Neural cell (in vitro differentiated cells): ENCODE data around the gene BMP8B. TPM values are rescaled to one million over a fixed set of nuclear protein-coding genes. Genes with fewer than 3 reads are reported as not detected.

Experiments used
- H2AFZ ChIP-seq: fragments of 200-600, 300-800 bp; sonication (generic), shearing (Covaris generic); 2 replicates; pipeline ENCODE4 v1.6.0; 2014; ENCODE audit warnings: low read depth, mild to moderate bottlenecking, antibody characterized with exemption, low read length, moderate library complexity
- H3F3A ChIP-seq: fragments of 200-600 bp; shearing (Covaris generic); 2 replicates; pipeline ENCODE4 v1.6.1; 2016; ENCODE audit warnings: mild to moderate bottlenecking, moderate library complexity, mixed read lengths, antibody characterized with exemption, low read length; ENCODE audit not compliant: insufficient read depth, poor library complexity, severe bottlenecking
- H3K27ac ChIP-seq: fragments of 200-600, 300-800 bp; sonication (generic), shearing (Covaris generic); 2 replicates; pipeline ENCODE4 v1.5.1; 2014; ENCODE audit warnings: mild to moderate bottlenecking, low read length, moderate library complexity
- H3K27me3 ChIP-seq: fragments of 300-800, 200-600 bp; sonication (generic), shearing (Covaris generic); 2 replicates; pipeline ENCODE4 v1.6.0; 2014; ENCODE audit warnings: mild to moderate bottlenecking, low read depth, low read length, moderate library complexity; ENCODE audit not compliant: insufficient read depth
- H3K36me3 ChIP-seq: fragments of 300-800, 200-600 bp; sonication (generic), shearing (Covaris generic); 2 replicates; pipeline ENCODE4 v1.5.1; 2014; ENCODE audit warnings: mild to moderate bottlenecking, antibody characterized with exemption, low read length, moderate library complexity; ENCODE audit not compliant: insufficient read depth
- H3K4me2 ChIP-seq: fragments of 300-800, 200-600 bp; sonication (generic), shearing (Covaris generic); 2 replicates; pipeline ENCODE4 v1.6.0; 2014; ENCODE audit warnings: mild to moderate bottlenecking, low read length
- H3K4me3 ChIP-seq: fragments of 300-800, 200-600 bp; sonication (generic), shearing (Covaris generic); 2 replicates; pipeline ENCODE4 v1.5.1; 2014; ENCODE audit warnings: mild to moderate bottlenecking, low read length, moderate library complexity
- H3K79me2 ChIP-seq: fragments of 200-600 bp; shearing (Covaris generic); replicated peaks from 2 replicates; pipeline ENCODE4 v1.6.0; 2014; ENCODE audit warnings: mild to moderate bottlenecking, low read length, moderate library complexity; ENCODE audit not compliant: insufficient read depth
- H3K9ac ChIP-seq: fragments of 300-800, 200-600 bp; sonication (generic), shearing (Covaris generic); 2 replicates; pipeline ENCODE4 v1.6.1; 2016; ENCODE audit warnings: mild to moderate bottlenecking, low read length, mixed read lengths
- H3K9me2 ChIP-seq: fragments of 200-600 bp; shearing (Covaris generic); 2 replicates; pipeline ENCODE4 v1.6.1; 2016; ENCODE audit warnings: mild to moderate bottlenecking, low read length, mixed read lengths; ENCODE audit not compliant: insufficient read depth
- H3K9me3 ChIP-seq: fragments of 200-600, 300-800 bp; sonication (generic), shearing (Covaris generic); 2 replicates; pipeline ENCODE4 v1.6.1; 2016; ENCODE audit warnings: mild to moderate bottlenecking, mixed run types, low read length, moderate library complexity, mixed read lengths
- H4K20me1 ChIP-seq: fragments of 200-600 bp; shearing (Covaris generic); 2 replicates; pipeline ENCODE4 v1.6.1; 2016; ENCODE audit warnings: mild to moderate bottlenecking, mixed run types; ENCODE audit not compliant: insufficient read depth
- EP300 ChIP-seq: fragments of 450-650 bp; conservative IDR thresholded peaks from 2 replicates; pipeline ENCODE4 v1.6.1; 2014; ENCODE audit warnings: antibody characterized with exemption, mild to moderate bottlenecking, moderate library complexity; ENCODE audit not compliant: poor library complexity, severe bottlenecking
- EZH2 ChIP-seq: fragments of 200-600, 300-800 bp; shearing (Covaris generic), sonication (generic); IDR thresholded peaks from 2 replicates; pipeline ENCODE4 v1.6.1; 2014; ENCODE audit warnings: antibody characterized with exemption, low read length, borderline replicate concordance, mild to moderate bottlenecking; ENCODE audit not compliant: insufficient read depth, poor library complexity, severe bottlenecking
- MXI1 ChIP-seq: fragments of 450-650 bp; conservative IDR thresholded peaks from 2 replicates; pipeline ENCODE4 v1.6.1; 2014; ENCODE audit warnings: antibody characterized with exemption, mild to moderate bottlenecking; ENCODE audit not compliant: poor library complexity, severe bottlenecking
- POLR2AphosphoS5 ChIP-seq: IDR thresholded peaks from 2 replicates; pipeline ENCODE4 v1.6.1; 2012
- RAD21 ChIP-seq: fragments of 450-650 bp; conservative IDR thresholded peaks from 2 replicates; pipeline ENCODE4 v1.6.1; 2014; ENCODE audit warnings: antibody characterized with exemption, mild to moderate bottlenecking, moderate library complexity
- SMC3 ChIP-seq: fragments of 450-650 bp; conservative IDR thresholded peaks from 2 replicates; pipeline ENCODE4 v1.6.1; 2014; ENCODE audit warnings: antibody characterized with exemption, mild to moderate bottlenecking, moderate library complexity; ENCODE audit not compliant: poor library complexity
- TAF1 ChIP-seq: IDR thresholded peaks from 2 replicates; pipeline ENCODE4 v1.6.1; 2012; ENCODE audit warnings: low read depth
- polyA plus RNA-seq: library from polyadenylated mRNA; depleted of rRNA; stranded (reverse); fragments of >200 nt; gene quantifications from 2 replicates; pipeline ENCODE4 v1.2.3, GENCODE V29; 2014
- TF ChIP-seq, protein P1 (sequence below): fragments of 450-650 bp; IDR thresholded peaks from 2 replicates; pipeline ENCODE4 v1.5.1; 2014; ENCODE audit warnings: antibody characterized with exemption, mild to moderate bottlenecking, moderate library complexity; ENCODE audit not compliant: poor library complexity, severe bottlenecking
- TF ChIP-seq, protein P2 (sequence below): IDR thresholded peaks from 2 replicates; pipeline ENCODE4 v1.6.1; 2012; ENCODE audit warnings: borderline replicate concordance

The BMP8B gene
- polyA plus RNA-seq, 1 donor from 2014 or later: 0.04 TPM

DNA sequence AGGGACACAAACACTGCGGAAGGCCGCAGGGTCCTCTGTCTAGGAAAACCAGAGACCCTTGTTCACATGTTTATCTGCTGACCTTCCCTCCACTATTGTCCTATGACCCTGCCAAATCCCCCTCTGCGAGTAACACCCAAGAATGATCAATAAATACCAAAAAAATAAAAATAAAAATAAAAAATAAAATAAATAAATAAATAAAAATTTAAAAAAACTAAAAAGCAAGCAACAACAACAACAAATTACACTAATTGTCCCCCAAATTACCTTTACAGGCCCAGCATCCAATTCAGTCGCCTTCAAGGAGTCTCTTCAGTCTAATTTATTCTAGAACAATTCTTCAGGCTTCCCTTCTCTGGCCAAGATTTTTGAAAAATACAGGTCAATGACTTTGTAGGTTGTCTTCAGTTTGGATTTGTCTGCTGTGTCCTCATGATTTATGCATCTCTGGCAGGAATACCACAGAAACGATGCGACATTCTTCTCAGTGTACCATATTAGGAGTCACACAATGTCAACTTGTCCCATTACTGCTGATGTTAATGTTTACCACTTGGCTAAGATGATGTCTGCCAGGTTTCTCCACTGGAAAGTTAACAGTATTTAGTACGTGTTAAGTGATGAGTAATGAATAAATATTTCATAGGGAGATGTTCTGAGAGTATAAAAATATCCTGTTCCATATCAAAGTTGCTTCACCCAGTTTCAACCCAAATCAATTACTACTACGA is 20.3 kb upstream of the BMP8B start:
- Histone ChIP-seq H3K27ac (no peak overlapping the region), H3K27me3 (no peaks in the 10 kb centered on the region), H3K79me2 (no peaks in the 10 kb centered on the region), H3F3A (no peaks in the 10 kb centered on the region), H3K4me3 (no peak overlapping the region), H2AFZ (no peak overlapping the region), H3K9me2 (no peaks in the 10 kb centered on the region), H3K4me2 (no peak overlapping the region), H3K9me3 (no peaks in the 10 kb centered on the region), H3K9ac (no peak overlapping the region), H4K20me1 (no peaks in the 10 kb centered on the region), H3K36me3 (no peaks in the 10 kb centered on the region)
- TF ChIP-seq TAF1 (no peak), POLR2AphosphoS5 (no peak), EZH2 (no peak), EP300 (no peak), RAD21 (no peak), SMC3 (no peak), MXI1 (no peak)
- TF ChIP-seq, protein P1, sequence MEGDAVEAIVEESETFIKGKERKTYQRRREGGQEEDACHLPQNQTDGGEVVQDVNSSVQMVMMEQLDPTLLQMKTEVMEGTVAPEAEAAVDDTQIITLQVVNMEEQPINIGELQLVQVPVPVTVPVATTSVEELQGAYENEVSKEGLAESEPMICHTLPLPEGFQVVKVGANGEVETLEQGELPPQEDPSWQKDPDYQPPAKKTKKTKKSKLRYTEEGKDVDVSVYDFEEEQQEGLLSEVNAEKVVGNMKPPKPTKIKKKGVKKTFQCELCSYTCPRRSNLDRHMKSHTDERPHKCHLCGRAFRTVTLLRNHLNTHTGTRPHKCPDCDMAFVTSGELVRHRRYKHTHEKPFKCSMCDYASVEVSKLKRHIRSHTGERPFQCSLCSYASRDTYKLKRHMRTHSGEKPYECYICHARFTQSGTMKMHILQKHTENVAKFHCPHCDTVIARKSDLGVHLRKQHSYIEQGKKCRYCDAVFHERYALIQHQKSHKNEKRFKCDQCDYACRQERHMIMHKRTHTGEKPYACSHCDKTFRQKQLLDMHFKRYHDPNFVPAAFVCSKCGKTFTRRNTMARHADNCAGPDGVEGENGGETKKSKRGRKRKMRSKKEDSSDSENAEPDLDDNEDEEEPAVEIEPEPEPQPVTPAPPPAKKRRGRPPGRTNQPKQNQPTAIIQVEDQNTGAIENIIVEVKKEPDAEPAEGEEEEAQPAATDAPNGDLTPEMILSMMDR: no peak
- TF ChIP-seq, protein P2, sequence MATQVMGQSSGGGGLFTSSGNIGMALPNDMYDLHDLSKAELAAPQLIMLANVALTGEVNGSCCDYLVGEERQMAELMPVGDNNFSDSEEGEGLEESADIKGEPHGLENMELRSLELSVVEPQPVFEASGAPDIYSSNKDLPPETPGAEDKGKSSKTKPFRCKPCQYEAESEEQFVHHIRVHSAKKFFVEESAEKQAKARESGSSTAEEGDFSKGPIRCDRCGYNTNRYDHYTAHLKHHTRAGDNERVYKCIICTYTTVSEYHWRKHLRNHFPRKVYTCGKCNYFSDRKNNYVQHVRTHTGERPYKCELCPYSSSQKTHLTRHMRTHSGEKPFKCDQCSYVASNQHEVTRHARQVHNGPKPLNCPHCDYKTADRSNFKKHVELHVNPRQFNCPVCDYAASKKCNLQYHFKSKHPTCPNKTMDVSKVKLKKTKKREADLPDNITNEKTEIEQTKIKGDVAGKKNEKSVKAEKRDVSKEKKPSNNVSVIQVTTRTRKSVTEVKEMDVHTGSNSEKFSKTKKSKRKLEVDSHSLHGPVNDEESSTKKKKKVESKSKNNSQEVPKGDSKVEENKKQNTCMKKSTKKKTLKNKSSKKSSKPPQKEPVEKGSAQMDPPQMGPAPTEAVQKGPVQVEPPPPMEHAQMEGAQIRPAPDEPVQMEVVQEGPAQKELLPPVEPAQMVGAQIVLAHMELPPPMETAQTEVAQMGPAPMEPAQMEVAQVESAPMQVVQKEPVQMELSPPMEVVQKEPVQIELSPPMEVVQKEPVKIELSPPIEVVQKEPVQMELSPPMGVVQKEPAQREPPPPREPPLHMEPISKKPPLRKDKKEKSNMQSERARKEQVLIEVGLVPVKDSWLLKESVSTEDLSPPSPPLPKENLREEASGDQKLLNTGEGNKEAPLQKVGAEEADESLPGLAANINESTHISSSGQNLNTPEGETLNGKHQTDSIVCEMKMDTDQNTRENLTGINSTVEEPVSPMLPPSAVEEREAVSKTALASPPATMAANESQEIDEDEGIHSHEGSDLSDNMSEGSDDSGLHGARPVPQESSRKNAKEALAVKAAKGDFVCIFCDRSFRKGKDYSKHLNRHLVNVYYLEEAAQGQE: no peak

DNA sequence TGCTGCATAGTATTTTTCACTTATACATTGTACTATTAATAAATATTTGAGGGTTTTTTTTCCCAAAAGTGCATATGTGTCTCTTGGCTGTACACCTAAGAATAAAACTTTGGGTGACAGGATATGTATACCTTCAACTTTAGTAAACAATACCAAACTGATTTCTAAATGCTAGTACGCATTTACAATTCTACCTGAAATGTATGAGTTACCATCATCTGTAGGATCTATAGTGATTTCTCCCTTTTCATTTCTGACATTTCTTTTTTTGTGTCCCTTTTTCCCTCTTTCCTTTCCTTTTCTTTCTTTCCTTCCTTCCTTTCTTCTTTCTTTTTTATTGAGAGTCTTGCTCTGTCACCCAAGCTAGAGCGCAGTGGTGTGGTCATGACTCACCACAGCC is 16.7 kb upstream of the BMP8B start:
- H3K9ac ChIP-seq: no peak overlapping the region
- H3K4me3 ChIP-seq: no peak overlapping the region
- H2AFZ ChIP-seq: no peak overlapping the region
- H3K27ac ChIP-seq: no peak overlapping the region
- H3K36me3 ChIP-seq: no peaks in the 10 kb centered on the region
- H3K9me2 ChIP-seq: no peaks in the 10 kb centered on the region
- no peaks in the 10 kb centered on the region for H4K20me1 ChIP-seq
- no peaks in the 10 kb centered on the region for H3K27me3 ChIP-seq
- no peak overlapping the region for H3K4me2 ChIP-seq
- no peaks in the 10 kb centered on the region for H3F3A ChIP-seq
- H3K9me3 ChIP-seq: no peaks in the 10 kb centered on the region
- TF ChIP-seq TAF1 (no peak), RAD21 (no peak), EP300 (no peak), MXI1 (no peak), SMC3 (no peak)
- TF ChIP-seq, protein P2: no peak
- TF ChIP-seq, protein P1: no peak
- H3K79me2 ChIP-seq: no peaks in the 10 kb centered on the region
